GM18508 (cell line): ENCODE results near the gene RAB40C.

Experiments used
- ATAC-seq: cut with Tn5 transposase; IDR thresholded peaks from one replicate; pipeline ENCODE4 v1.9.1; 2021; ENCODE audit warnings: moderate number of reproducible peaks; ENCODE audit not compliant: insufficient read depth, unreplicated experiment

Gene RAB40C

DNA sequence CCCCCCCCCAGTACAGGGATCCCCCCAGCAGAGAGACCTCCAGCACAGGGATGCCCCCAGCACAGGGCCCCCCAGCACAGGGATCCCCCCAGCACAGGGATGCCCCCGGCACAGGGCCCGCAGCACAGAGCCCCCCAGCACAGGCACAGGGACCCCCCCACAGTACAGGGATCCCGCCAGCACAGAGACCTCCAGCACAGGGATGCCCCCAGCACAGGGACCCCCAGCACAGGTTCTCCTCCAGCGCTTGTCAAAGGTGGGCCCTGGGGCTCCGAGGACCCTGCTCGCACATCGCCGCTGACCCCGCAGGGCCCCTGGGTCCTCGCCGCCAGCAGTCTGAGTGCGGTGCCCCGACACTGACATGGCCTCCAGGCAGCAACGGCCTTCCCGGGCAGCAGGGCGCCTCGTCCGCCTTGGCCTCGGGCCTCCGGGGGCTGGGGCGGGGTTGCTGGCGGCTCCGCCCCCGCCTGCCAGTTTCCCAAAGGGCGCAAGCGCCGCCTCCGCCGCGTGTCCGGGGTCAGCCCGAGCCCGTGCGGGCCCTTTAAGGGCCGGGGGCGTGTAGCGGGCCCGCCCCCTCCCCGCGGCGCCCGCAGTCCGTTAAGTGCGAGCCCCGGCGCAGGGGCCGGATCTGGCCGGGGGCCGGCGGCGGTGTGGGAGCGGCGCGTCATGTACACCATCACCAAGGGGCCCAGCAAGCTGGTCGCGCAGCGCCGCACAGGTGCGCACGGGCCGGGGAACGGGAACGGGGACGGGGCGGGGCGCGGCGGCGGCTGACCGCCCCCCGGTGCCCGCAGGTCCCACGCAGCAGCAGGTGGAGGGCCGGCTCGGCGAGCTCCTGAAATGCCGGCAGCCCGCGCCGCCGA lies 51.7 kb downstream of the RAB40C start, which contains the start of gene MCRIP2:
Gene MCRIP2, plus strand, starts transcription at position 503 of the 863 bp plus-strand sequence. Its CDS starts 164 bp downstream, at position 667.
- no peak for ATAC-seq

DNA sequence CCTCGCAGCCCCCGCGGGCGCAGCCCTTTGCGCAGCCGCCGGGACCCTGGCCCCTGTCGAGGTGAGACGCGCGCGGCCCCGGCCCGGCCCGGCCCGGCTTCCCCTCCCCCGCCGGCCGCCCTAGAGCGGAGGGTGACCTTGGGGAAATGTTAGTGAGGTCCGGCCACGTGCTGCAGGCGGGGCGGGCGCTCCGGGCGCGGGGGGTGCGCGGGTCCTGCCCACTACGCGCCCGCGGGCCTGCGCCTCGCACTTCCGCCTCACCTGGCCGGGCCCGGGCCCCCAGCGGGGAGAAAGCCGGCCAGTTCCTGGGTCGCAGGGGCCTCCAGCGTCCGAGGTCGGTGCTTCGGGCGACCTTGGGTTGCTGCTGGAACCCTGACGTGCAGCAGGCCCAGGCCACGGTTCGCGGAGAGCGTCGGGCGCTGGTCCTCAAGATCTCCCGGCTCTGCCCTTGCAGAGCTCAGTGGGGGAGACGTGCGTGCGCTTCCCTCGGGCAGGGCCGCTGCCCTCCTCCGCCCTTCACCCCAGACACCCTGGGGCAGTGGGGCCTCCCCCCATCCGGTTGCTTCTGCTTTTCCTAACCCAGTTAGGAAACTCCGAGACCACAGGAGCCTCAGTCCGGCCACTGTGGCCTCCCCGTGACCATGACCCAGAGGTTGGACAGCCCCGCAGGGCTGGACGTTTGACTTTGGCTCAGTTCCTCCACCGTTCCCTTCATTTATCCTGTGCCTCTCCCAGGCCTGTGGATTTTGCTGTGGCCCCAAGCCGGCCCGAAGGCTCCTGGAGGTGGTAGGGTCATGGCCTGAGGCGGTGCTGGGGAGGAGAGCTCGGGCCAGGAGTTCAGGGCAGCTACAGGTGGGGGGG lies 52.6 kb downstream of the RAB40C start:
- ATAC-seq = no peak

- no peak for ATAC-seq
Measured at GRCh38 chr16:643050-643368, 53.1 kb downstream of the RAB40C start.

GRCh38 chr16:644556-644955 lies 54.7 kb downstream of the RAB40C start:
- ATAC-seq = no peak

DNA sequence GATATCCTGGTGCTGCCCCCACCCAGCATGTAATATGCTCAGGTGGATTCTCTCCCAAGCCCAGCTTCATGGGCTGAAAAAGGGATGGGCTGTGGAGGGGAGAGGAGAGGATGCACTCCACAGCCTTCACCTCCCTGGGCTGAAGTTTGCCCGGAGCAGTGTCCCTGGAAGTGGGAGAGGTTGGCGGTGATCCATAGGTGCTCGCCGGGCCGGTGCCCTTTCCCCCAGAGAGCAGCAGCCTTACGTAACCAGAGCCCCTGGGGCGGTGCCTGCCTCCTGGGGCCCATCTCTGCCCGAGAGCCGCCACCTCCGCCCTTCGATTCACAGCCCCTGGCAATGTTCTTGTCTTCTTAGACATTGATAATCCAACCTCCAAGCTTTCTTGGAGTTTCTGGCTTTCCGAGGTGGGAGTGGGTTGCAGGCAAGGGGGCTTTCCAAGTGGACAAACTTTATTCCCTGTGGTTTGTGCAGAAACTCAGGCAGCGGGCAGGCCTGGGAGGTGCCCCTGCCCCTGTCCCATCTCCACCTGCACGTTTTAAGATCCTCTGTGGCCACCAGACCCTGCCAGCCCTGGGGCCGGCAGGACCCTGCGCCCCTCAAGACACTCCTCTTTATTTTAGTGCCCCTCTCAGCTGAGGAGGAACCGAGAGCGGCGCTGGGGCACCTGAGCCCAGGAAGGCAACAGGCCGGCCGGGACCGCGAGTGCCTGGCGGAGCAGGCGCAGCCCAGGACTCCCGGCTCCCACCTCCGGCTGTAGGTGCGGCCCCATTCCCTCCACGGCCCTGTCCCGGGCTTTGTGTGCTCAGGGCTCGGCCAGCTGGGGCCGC lies 56.2 kb downstream of the RAB40C start:
- no peak for ATAC-seq

DNA sequence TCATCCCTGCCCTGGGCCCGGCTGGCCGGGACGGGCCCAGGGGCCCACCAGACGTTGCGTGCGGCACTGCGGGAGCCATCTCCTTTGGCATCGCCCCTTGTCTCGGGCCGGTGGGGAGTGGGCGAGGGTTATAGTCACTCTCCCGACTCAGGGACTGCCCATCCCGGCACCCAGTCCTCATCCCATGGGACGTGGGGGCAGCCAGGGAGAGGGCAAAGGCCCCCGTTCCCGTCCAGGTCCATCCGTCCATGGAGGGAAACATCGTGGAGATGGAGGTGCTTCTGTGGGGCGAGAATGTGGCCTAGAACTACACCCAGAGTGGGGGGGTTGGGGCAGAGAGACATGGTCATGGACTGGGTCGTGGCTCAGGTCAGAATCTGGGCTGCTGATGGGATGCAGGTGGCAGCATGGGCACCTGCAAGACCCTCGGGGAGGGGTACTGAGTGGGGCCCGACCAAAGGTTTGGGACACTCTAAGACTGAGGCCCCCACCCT lies 56.9 kb downstream of the RAB40C start:
- ATAC-seq = no peak

DNA sequence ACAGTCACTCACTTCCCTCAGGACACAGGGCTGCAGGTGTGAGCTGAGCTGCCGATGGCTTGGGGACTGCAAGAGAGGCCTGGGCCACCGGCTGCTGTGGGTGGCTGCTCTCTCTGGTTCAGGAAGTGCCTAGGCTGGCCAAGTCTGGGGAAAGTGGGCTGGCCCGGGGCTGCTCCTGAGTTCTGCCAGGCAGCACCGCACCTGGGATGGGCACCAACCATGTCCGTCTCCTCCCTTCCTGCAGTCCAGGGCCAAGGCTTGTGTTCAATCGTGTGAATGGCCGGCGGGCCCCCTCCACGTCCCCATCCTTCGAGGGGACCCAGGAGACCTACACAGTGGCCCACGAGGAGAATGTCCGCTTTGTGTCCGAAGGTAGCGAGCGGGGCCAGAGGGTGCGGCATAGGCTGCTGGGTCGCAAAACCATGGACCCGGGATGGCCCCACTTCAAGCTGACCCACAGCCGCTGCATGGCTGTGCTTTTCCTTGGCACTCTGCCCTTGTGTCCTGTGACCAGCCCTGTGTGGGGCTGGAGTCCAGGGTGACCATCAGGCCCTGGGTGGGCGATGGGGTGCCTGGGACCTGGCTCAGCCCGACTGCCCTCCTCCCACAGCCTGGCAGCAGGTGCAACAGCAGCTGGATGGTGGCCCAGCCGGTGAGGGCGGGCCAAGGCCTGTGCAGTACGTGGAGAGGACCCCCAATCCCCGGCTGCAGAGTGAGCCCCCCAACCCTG lies 57.5 kb downstream of the RAB40C start:
- ATAC-seq = no peak

DNA sequence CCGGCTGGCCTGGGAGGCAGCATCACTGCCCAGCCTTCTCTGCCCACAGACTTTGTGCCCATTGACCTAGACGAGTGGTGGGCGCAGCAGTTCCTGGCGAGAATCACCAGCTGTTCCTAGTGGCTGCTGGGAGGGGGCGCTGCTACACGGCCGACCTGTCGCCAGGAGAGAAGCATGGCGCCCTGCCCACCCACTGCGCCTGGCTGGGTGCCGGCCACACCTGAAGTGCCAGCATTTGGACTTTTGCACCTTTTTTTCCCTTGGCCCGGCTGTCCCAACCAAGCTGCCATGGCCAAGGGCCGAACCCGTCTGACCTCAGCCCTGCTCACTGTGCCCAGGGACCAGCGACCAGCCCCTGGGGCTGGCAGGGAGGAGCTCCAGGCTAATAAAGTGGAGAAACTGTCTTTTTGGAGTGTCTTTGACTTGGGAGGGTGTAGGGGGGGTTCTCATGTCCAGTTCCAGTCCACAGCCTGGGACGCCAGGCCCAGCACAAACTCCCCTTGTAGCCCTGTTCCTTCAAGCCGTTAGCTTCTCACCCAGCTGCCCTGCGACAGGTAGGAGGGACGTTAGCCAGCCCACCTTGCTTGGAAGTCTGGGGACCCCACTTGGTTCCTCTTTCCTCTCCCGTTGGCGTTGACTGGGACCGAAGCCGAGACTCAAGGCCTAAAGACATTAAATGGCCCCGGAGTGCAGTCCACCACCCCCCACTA lies 58.4 kb downstream of the RAB40C start:
- no peak for ATAC-seq

DNA sequence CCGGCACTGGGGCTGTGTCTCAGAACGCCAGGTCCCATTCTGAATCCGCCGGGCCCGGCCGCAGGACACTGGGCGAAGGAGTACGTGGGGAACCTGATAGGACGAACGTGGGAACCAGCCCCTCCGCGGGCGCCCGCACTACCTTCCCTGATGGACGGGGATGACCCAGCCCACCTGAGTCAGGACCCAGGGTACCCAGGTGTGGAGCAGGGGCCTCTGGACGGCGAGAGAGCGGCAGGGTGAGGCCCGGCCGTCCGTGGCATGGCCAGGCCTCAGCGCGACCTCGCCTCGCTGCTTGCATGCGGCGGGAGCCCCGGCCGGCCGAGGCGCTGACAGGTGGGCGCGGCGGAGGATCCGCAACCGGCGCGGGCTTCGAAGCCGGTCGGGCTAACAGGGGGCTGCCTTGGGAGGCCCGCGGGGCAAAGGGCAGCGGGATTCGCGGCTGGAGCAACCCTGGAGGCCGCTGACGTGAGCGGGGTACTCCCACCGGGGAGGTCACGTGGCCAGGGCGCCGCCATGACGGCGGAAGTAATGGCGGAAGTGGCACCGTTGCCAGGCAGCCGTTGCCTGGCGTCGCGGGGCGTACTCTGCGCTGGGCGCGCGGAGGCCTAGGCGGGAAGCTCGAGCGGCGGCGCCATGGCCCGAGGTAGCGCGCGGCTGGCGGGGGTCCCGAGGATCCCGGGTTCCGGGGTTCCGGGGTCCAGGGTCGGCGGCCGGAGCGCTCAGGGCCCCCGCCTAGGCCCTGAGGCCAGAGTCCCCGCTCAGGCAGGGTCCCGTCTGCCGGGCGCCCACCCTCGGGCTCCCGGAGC lies 59.1 kb downstream of the RAB40C start, which contains the start of gene WDR90:
Gene WDR90, plus strand, starts transcription at position 585 of the 809 bp plus-strand sequence. Its CDS starts 52 bp downstream, at position 637.
- ATAC-seq = peak; percentile 43

- no peak for ATAC-seq
Measured at GRCh38 chr16:649631-650030, 59.8 kb downstream of the RAB40C start.

- no peak for ATAC-seq
Measured at GRCh38 chr16:651844-652243, 62.0 kb downstream of the RAB40C start.

DNA sequence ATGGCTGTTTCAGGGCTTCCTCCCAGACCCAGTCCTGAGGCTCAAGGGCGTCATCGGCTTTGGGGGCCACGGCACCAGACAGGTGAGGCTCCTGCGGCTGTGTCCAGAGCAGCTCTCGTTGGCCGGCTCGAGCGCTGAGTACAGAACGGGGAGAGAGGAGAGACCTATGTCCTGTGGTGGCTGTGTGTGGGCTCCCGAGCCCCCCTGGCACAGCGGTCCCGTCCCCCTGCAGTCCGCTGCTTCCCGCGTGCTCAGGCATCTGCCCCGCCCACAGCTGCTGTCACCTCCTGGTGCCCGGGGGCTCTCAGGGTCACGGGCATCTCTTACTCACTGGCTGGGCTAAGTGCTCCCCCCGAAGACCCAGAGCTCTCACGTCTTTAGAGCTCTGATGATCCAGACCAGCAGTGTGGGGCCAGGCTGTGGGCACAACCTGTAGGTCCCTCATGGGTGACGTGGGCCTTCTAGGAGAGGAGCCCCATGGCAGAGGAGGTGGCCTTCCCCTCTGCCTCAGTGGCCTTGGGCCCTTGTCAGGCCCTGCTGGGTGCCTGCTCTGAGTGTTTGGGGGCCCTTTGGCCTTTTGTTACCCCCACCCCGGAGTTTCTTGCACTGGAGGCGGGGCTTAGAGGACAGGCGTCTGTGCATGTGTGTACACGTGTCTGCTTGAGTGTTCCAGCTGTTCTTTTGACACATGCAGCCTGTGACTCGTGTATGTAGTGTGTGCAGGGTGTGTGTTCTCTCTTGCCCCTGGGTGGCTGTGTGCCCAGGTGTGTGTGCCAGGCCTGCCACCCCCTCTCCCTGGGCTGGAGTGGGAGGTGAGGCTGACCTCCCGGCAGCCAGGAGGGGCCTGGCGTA lies 62.8 kb downstream of the RAB40C start:
- no peak for ATAC-seq

DNA sequence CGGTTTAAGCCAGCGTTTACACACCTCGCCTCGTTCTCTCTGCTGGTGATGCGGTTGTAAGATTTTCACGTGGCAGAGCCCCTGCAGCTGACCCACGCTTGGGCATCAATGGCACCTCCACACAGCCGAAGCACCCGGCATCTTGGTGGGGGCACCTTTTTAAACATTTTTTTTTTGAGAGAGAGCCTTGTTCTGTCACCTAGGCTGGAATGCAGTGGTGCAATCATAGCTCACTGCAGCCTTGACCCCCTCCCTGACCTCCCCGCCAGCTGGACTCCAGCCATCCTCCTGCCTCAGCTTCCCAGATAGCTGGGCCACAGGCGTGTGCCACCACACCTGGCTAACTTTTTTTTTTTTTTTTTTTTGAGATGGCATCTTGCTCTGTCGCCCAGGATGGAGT lies 64.2 kb downstream of the RAB40C start:
- ATAC-seq = no peak

GRCh38 chr16:657487-657886 lies 67.6 kb downstream of the RAB40C start:
- no peak for ATAC-seq

DNA sequence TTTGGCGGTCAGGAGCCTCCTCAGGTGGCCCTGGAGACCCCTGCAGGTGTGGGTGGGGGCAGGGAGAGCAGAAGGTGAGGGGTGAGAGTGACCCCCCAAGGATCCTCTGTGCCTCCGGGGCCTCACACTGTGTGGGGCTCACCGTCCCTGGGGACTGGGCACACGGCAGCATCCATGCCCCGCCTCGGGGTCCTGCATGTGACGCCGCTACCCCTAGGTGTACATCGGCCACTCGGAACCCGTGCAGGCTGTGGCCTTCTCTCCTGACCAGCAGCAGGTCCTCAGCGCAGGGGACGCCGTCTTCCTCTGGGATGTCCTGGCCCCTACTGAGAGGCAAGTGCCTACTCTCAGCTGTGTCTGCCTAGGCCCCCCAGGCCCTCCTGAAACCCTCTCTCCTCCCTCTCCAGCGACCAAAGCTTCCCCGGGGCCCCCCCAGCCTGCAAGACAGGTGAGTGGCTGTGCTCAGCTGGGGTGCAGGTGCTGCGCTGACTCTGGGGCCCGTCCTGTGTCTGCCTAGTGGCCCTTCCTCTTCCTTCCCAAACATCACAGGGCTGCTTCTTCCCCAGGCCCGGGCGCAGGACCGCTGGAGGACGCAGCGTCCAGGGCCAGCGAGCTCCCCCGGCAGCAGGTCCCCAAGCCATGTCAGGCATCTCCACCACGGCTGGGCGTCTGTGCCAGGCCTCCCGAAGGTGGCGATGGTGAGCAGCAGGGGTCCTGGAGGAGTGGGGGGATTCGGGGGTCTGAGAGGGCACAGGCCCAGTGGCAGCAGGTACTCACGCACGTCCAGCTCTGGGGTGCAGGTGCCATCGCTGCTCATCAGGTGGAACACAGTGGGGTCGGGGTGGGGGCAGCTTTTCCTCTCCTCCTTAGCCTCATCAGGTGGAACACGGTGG lies 69.1 kb downstream of the RAB40C start:
- no peak for ATAC-seq

DNA sequence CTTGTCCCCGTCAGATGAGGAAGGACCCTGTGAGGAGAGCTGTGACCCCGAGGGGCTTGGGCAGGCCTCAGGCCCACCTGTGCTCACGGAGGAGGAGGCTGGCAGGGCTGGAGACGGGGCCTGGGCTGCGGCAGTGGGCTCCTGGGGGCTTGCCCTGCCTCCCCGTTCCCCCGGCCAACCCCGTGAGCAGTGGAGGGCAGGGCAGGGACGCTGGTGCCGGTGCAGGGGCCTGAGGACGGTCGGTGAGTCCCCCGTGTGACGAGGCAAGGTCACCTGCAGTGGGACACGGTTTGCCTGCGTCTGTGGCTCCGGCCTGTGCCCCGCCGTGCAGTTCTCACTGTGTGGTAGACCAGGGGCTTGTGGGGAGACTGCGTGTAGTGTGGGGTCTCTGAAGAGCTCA lies 69.8 kb downstream of the RAB40C start:
- no peak for ATAC-seq
